Small intestine (tissue), 7 donors: Measurements from ENCODE around the gene EXOC3L2. TPM values are rescaled to one million over a fixed set of nuclear protein-coding genes. Genes with fewer than 3 reads are reported as not detected.
"Not testable (repeated sequence)": the region's sequence is repeated elsewhere in the genome, so short reads cannot be mapped to it uniquely, and the experiment has no call there.

Experiments
- DNase-seq, 2 donors: peaks; one replicate each; pipeline versions ENCODE4 v3.0.0 to v3.0.0-alpha.2; 2013
- FAIRE-seq: peaks from 2 replicates; lab custom pipeline; 2012; peaks lifted over from hg19 to GRCh38; lab: Jason Lieb, UNC
- H3K27ac ChIP-seq, 3 donors: one replicate each; pipeline ENCODE4 v1.5.1; 2013; ENCODE audit warnings: low read length in 2 of 3, mild to moderate bottlenecking in 2 of 3, control low read depth in 1 of 3, inconsistent platforms in 1 of 3, low read depth in 1 of 3, moderate library complexity in 1 of 3
- H3K27me3 ChIP-seq, 3 donors: one replicate each; pipeline ENCODE4 v1.6.1; 2013; ENCODE audit warnings: low read length in 3 of 3, inconsistent platforms in 1 of 3; ENCODE audit not compliant: control insufficient read depth in 3 of 3, insufficient read depth in 3 of 3
- H3K36me3 ChIP-seq, 3 donors: one replicate each; pipeline ENCODE4 v1.6.1; 2013; ENCODE audit warnings: low read length in 3 of 3, inconsistent platforms in 1 of 3, low read depth in 1 of 3, mild to moderate bottlenecking in 1 of 3, moderate library complexity in 1 of 3; ENCODE audit not compliant: control insufficient read depth in 3 of 3, insufficient read depth in 2 of 3
- H3K4me1 ChIP-seq, 3 donors: one replicate each; pipeline ENCODE4 v1.6.1; 2013; ENCODE audit warnings: low read length in 2 of 3, inconsistent platforms in 1 of 3, low read depth in 1 of 3, mild to moderate bottlenecking in 1 of 3, moderate library complexity in 1 of 3; ENCODE audit not compliant: control insufficient read depth in 3 of 3, insufficient read depth in 2 of 3
- H3K4me3 ChIP-seq, 3 donors: one replicate each; pipeline ENCODE4 v1.5.1; 2013; ENCODE audit warnings: low read length in 3 of 3, control low read depth in 1 of 3, inconsistent platforms in 1 of 3, low read depth in 1 of 3, mild to moderate bottlenecking in 1 of 3, moderate library complexity in 1 of 3
- H3K9me3 ChIP-seq, 2 donors: one replicate each; pipeline ENCODE4 v1.6.1; 2013; ENCODE audit warnings: low read depth in 1 of 2, low read length in 1 of 2; ENCODE audit not compliant: control insufficient read depth in 2 of 2, insufficient read depth in 1 of 2
- WGBS, 3 donors: extraction: QIAGEN DNeasy Blood & Tissue Kit; methylation state at CpG; one replicate each; pipeline ENCODE4 v1.1.7; 2013; 5-methylcytosine and 5-hydroxymethylcytosine counted together
- polyA plus RNA-seq, 4 donors: library from polyadenylated mRNA; stranded (reverse) in 3 of 4; unstranded in 1 of 4; fragments of 200-250 nt in 3 of 4; fragments of 120-200 nt in 1 of 4; gene quantifications; one replicate each; pipeline versions ENCODE4 v1.2.1 to v1.2.3, GENCODE V29; 2013
- donor health status: healthy with polysubstance abuse.
- donor health status: control.
- donor health status: control.
- donor health status: Bipolar disorder and iron deficiency.
- donor health status: healthy.

EXOC3L2 gene
- polyA plus RNA-seq, 4 donors: 0.22 to 2.7 (median 2.1) TPM

GRCh38 chr19:45245826-45246225, 619 bp upstream of the EXOC3L2 start:
- Histone ChIP-seq H3K27ac (peak overlapping the region in 1 of 3 donors; percentile 73), H3K36me3 (no peaks in the 10 kb centered on the region), H3K4me3 (no peak overlapping the region), H3K27me3 (peaks cover 0 to 11% (median 0%) of the 10 kb centered on the region in 3 donors), H3K9me3 (no peaks in the 10 kb centered on the region), H3K4me1 (peaks cover 0 to 6% (median 0%) of the 10 kb centered on the region in 3 donors)
- FAIRE-seq (no peak), DNase-seq (no peak)
- 51 to 64% (median 60%) methylated on average over 4 of the region's 4 CpGs for WGBS, 3 donors

DNA sequence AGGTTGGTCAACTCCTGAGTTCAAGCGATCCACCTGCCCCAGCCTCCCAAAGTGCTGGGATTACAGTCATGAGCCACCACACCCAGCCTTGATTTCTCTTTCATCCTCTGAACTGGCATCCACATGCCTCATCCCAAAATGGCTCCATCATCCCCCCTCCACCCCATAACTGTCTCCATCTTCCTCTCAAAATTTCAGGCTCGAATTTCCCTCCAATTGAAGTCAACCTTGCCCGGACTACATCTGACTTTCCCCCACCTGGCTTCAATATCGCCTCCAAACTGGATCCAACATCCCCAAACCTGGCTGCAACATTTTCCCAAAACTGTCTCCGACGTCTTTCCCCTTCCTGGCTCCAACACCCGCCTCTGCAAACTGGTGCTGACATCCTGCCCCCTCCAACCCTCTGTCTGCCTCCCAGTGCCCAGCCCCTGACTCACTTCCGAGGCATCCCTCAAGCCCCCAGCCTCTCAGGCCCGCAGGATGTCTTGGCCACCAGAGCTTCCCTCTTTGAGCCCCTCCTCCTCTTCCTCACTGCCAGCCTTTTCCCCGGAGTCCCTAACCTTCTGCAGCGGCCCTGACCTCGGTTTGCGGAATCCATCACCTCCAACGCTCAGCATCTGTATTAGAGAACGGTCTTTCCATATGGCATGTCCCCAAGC, 943 bp downstream of the EXOC3L2 start:
- FAIRE-seq (no peak), DNase-seq (no peak)
- Histone ChIP-seq H3K27me3 (peaks cover 0 to 13% (median 0%) of the 10 kb centered on the region in 3 donors), H3K9me3 (no peaks in the 10 kb centered on the region), H3K36me3 (no peaks in the 10 kb centered on the region), H3K27ac (no peak overlapping the region), H3K4me1 (no peaks in the 10 kb centered on the region), H3K4me3 (peak overlapping the region in 1 of 3 donors; percentile 15)
- 54 to 68% (median 58%) methylated on average over 15 of the region's 15 CpGs for WGBS, 3 donors

- no peaks in the 10 kb centered on the region for H3K9me3 ChIP-seq
- WGBS, 3 donors: 74 to 81% (median 80%) methylated on average over 13 of the region's 13 CpGs
- peaks cover 0 to 13% (median 0%) of the 10 kb centered on the region in 3 donors for H3K27me3 ChIP-seq
- no peak for DNase-seq
- H3K4me3 ChIP-seq: no peak overlapping the region
- no peak overlapping the region for H3K27ac ChIP-seq
- H3K4me1 ChIP-seq: no peaks in the 10 kb centered on the region
- H3K36me3 ChIP-seq: no peaks in the 10 kb centered on the region
- no peak for FAIRE-seq
These were observed 2.0 kb downstream of the EXOC3L2 start for GRCh38 chr19:45243144-45243732.

DNA sequence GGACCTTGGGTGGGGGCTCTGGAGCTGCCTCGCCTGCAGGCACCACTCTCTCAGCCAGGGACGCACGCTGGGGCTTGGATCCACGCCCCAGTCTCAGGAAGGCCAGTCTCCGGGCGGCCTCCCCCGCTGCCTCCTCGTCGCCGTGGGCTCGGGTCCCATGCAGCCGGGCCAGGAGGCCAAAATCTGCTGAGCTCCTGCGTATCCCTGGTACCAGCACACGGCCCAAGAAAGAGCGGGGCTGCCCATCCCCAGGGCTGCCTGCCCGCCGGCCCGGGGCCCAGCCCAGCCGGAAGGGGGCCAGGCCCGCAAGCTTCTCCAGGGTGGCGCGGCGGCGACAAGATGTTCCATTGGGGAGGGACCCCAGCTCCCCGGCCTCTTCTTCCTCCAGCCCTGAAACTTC, 6.7 kb downstream of the EXOC3L2 start:
- H3K27me3 ChIP-seq: peaks cover 4 to 33% (median 4%) of the 10 kb centered on the region in 3 donors
- H3K27ac ChIP-seq: no peak overlapping the region
- peaks cover 0 to 3% of the 10 kb centered on the region in 2 donors for H3K9me3 ChIP-seq
- WGBS, 3 donors: 76 to 88% (median 86%) methylated on average over 21 to 25 of the region's 25 CpGs
- H3K4me1 ChIP-seq: no peaks in the 10 kb centered on the region
- DNase-seq (no peak), FAIRE-seq (no peak)
- no peaks in the 10 kb centered on the region for H3K36me3 ChIP-seq
- H3K4me3 ChIP-seq: no peak overlapping the region

GRCh38 chr19:45235485-45235884, 9.7 kb downstream of the EXOC3L2 start:
- Histone ChIP-seq H3K9me3 (peaks cover 0 to 3% of the 10 kb centered on the region in 2 donors), H3K36me3 (no peaks in the 10 kb centered on the region), H3K27ac (no peak overlapping the region), H3K4me3 (no peak overlapping the region), H3K27me3 (peaks cover 4 to 45% (median 6%) of the 10 kb centered on the region in 3 donors), H3K4me1 (no peaks in the 10 kb centered on the region)
- DNase-seq (no peak), FAIRE-seq (no peak)
- 16 to 30% (median 18%) methylated on average over 5 to 8 of the region's 8 CpGs for WGBS, 3 donors

DNA sequence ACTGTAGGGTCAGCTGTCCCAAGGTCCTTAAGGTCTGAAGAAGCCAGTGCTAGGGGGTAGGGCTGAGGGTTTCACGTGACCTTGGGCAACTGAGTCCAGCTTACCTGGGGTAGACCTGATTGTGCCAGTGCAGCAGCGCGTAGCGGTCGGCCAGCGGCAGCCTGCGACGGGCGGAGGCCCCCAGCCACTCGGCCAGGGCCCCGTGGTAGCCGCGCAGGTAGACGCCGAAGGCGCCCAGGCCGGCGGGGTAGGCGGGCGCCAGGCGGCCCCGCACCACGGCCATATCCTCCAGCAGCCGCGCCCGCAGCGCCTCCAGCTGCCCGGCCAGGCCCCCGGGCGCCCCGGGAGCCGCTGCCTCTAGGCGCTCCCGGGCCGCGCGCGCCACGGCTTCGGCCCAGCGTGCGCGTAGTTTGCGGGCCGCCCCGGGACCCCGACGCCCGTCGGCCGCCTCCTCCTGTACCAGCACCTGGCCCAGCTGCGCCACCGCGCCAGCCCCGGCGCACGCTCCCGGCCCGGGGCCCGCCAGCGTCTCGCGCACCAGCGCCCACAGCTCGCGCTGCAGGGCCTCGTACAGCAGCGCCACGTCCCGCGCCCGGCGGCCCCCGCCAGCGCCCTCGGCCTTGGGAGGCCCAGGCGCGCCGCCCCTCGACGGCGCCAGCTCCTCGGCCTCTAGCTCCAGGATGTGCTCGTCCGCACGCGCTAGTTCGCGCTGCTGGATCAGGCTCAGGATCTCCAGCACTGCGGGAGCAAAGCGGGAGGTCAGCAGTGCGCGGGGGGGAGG, 10.9 kb downstream of the EXOC3L2 start:
- H3K4me1 ChIP-seq: no peaks in the 10 kb centered on the region
- H3K36me3 ChIP-seq: no peaks in the 10 kb centered on the region
- peaks cover 4 to 45% (median 6%) of the 10 kb centered on the region in 3 donors for H3K27me3 ChIP-seq
- H3K27ac ChIP-seq: no peak overlapping the region
- DNase-seq (no peak), FAIRE-seq (no peak)
- WGBS, 3 donors: 10 to 37% (median 25%) methylated on average over 49 to 93 of the region's 93 CpGs
- H3K9me3 ChIP-seq: peaks cover 0 to 3% of the 10 kb centered on the region in 2 donors
- no peak overlapping the region for H3K4me3 ChIP-seq

DNA sequence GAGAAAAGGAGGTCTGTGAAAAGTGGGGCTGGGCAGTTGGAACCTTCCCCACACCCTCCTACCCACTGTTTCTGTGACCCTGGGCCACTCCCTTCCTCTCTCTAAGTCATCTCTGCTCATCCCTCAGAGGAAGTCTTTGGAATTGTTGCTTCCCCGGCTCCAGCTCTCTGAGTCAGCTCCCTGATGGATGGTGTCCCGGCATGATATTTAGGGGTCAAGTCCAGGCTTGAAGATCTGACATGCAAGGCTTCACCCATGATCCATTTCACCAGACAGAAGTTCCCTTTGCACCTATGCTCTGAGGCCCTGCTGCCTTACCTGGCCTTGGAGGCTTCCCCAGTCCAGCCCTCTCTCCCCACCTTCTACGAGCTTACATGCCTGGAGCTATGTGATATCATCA, 13.3 kb downstream of the EXOC3L2 start:
- DNase-seq: no peak
- no peak for FAIRE-seq
- 68 to 73% (median 69%) methylated on average over 3 of the region's 3 CpGs for WGBS, 3 donors

DNA sequence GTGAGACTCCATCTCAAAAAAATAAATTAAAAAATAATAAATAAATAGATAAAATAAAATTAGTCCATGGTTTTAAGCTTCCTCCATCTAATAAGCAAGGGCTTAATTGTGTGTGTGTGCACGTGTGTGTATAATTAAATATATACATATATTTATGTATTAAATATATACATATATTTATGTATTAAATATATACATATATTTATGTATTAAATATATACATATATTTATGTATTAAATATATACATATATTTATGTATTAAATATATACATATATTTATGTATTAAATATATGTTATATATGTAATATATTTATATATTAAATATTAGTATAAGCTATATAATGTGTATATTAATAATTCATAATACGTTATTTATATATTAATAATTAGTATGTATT, 16.2 kb downstream of the EXOC3L2 start:
- H3K4me3 ChIP-seq, H3K4me1 ChIP-seq, H3K27ac ChIP-seq, DNase-seq, H3K36me3 ChIP-seq, H3K9me3 ChIP-seq: not testable (repeated sequence)
- peaks cover 0 to 29% (median 4%) of the 10 kb centered on the region in 3 donors for H3K27me3 ChIP-seq
- 75 to 87% (median 86%) methylated on average over 2 of the region's 2 CpGs for WGBS, 3 donors
- FAIRE-seq: peak; percentile 92

More for the DNA sequence above, 13.3 kb downstream of the EXOC3L2 start:
- no peak overlapping the region for H3K27ac ChIP-seq
- H3K9me3 ChIP-seq: peaks cover 0 to 3% of the 10 kb centered on the region in 2 donors
- no peaks in the 10 kb centered on the region for H3K36me3 ChIP-seq
- no peak overlapping the region for H3K4me3 ChIP-seq
- H3K27me3 ChIP-seq: peaks cover 4 to 38% (median 6%) of the 10 kb centered on the region in 3 donors
- no peaks in the 10 kb centered on the region for H3K4me1 ChIP-seq
